Measurements from ENCODE around the gene CDIPT.
"Not testable (repeated sequence)": the region's sequence is repeated elsewhere in the genome, so short reads cannot be mapped to it uniquely, and the experiment has no call there.

The CDIPT gene

GRCh38 chr16:29858149-29858849 lies 4.7 kb downstream of the CDIPT start:
- no peak for DNase-seq (ENCODE audit: low read depth in 2 of 2)

- DNase-seq (ENCODE audit: low read depth in 2 of 2) = no peak
Measured at GRCh38 chr16:29857133-29857760, 5.8 kb downstream of the CDIPT start.

- no peak for DNase-seq (ENCODE audit: low read depth in 2 of 2)
Measured at GRCh38 chr16:29854520-29855100, 8.4 kb downstream of the CDIPT start.

GRCh38 chr16:29852654-29853053 lies 10.4 kb downstream of the CDIPT start:
- DNase-seq (ENCODE audit: low read depth in 2 of 2) = no peak

- DNase-seq (ENCODE audit: low read depth in 2 of 2) = no peak
Measured at GRCh38 chr16:29850998-29851397, 12.0 kb downstream of the CDIPT start.

- no peak for DNase-seq (ENCODE audit: low read depth in 2 of 2)
Measured at GRCh38 chr16:29849505-29849904, 13.5 kb downstream of the CDIPT start.

GRCh38 chr16:29848420-29849297 lies 14.4 kb downstream of the CDIPT start:
- peak; percentile 55 to 66 for DNase-seq (ENCODE audit: low read depth in 2 of 2)

- no peak for DNase-seq (ENCODE audit: low read depth in 2 of 2)
Measured at GRCh38 chr16:29845656-29846055, 17.4 kb downstream of the CDIPT start.

- DNase-seq (ENCODE audit: low read depth in 2 of 2) = no peak
Measured at GRCh38 chr16:29844575-29845331, 18.3 kb downstream of the CDIPT start.

- no peak for DNase-seq (ENCODE audit: low read depth in 2 of 2)
Measured at GRCh38 chr16:29843931-29844330, 19.1 kb downstream of the CDIPT start.

- no peak for DNase-seq (ENCODE audit: low read depth in 2 of 2)
Measured at GRCh38 chr16:29842732-29843346, 20.2 kb downstream of the CDIPT start.

- no peak for DNase-seq (ENCODE audit: low read depth in 2 of 2)
Measured at GRCh38 chr16:29841631-29842030, 21.4 kb downstream of the CDIPT start.

GRCh38 chr16:29840240-29840639 lies 22.8 kb downstream of the CDIPT start:
- DNase-seq (ENCODE audit: low read depth in 2 of 2) = no peak

GRCh38 chr16:29839822-29840221 lies 23.2 kb downstream of the CDIPT start:
- no peak for DNase-seq (ENCODE audit: low read depth in 2 of 2)

GRCh38 chr16:29837841-29838240 lies 25.2 kb downstream of the CDIPT start:
- DNase-seq (ENCODE audit: low read depth in 2 of 2) = no peak

- no peak for DNase-seq (ENCODE audit: low read depth in 2 of 2)
Measured at GRCh38 chr16:29836623-29837022, 26.4 kb downstream of the CDIPT start.

GRCh38 chr16:29835926-29836325 lies 27.1 kb downstream of the CDIPT start:
- no peak for DNase-seq (ENCODE audit: low read depth in 2 of 2)

GRCh38 chr16:29834079-29834478 lies 28.9 kb downstream of the CDIPT start:
- DNase-seq (ENCODE audit: low read depth in 2 of 2) = no peak

- DNase-seq (ENCODE audit: low read depth in 2 of 2) = not testable (repeated sequence)
Measured at GRCh38 chr16:29833219-29833618, 29.8 kb downstream of the CDIPT start.

GRCh38 chr16:29831490-29831889 lies 31.5 kb downstream of the CDIPT start:
- no peak for DNase-seq (ENCODE audit: low read depth in 2 of 2)

- no peak for DNase-seq (ENCODE audit: low read depth in 2 of 2)
Measured at GRCh38 chr16:29830774-29831173, 32.3 kb downstream of the CDIPT start.
